Neuronal stem cell (in vitro differentiated cells): ENCODE data around the gene FLYWCH1.

Source experiments
- DNase-seq: peaks from one replicate; pipeline ENCODE4 v3.0.0-alpha.2; 2013; ENCODE audit warnings: low spot score
- H2AFZ ChIP-seq: one replicate; pipeline ENCODE4 v1.6.1; 2013; ENCODE audit warnings: mild to moderate bottlenecking, low read length, inconsistent platforms
- H2AK5ac ChIP-seq: 2 replicates; pipeline ENCODE4 v1.6.1; 2013; ENCODE audit warnings: low read depth, mild to moderate bottlenecking, inconsistent platforms, low read length, moderate library complexity, mixed read lengths
- H2BK120ac ChIP-seq: 2 replicates; pipeline ENCODE4 v1.6.1; 2013; ENCODE audit warnings: low read depth, mild to moderate bottlenecking, inconsistent platforms, low read length, moderate library complexity, mixed read lengths
- H2BK12ac ChIP-seq: one replicate; pipeline ENCODE4 v1.6.1; 2013; ENCODE audit warnings: low read length, inconsistent platforms
- H2BK15ac ChIP-seq: 2 replicates; pipeline ENCODE4 v1.6.1; 2013; ENCODE audit warnings: mild to moderate bottlenecking, low read length, inconsistent platforms, mixed read lengths
- H2BK5ac ChIP-seq: one replicate; pipeline ENCODE4 v1.6.1; 2013; ENCODE audit warnings: inconsistent platforms, mild to moderate bottlenecking, low read length, moderate library complexity
- H3K14ac ChIP-seq: one replicate; pipeline ENCODE4 v1.6.1; 2013; ENCODE audit warnings: low read length, inconsistent platforms
- H3K18ac ChIP-seq: 2 replicates; pipeline ENCODE4 v1.6.1; 2013; ENCODE audit warnings: low read length, inconsistent platforms
- H3K23ac ChIP-seq: 2 replicates; pipeline ENCODE4 v1.6.1; 2013; ENCODE audit warnings: low read depth, mild to moderate bottlenecking, mixed read lengths, low read length, inconsistent platforms; ENCODE audit not compliant: poor library complexity
- H3K27ac ChIP-seq: replicated peaks from 3 replicates; pipeline ENCODE4 v1.5.1; 2013; ENCODE audit warnings: low read length, inconsistent platforms
- H3K27me3 ChIP-seq, 3 experiments: 2 replicates each; pipeline ENCODE4 v1.6.1; 2013; ENCODE audit warnings: low read length in 3 of 3, mild to moderate bottlenecking in 2 of 3, inconsistent platforms in 1 of 3, low read depth in 1 of 3, mixed read lengths in 1 of 3, moderate library complexity in 1 of 3; ENCODE audit not compliant: control insufficient read depth in 3 of 3, insufficient read depth in 3 of 3
- H3K36me3 ChIP-seq, 2 donors: replicated peaks in 1 of 2; 2 replicates each; pipeline ENCODE4 v1.6.1; 2013; ENCODE audit warnings: low read length in 2 of 2; ENCODE audit not compliant: control insufficient read depth in 2 of 2, insufficient read depth in 2 of 2
- H3K4ac ChIP-seq: 2 replicates; pipeline ENCODE4 v1.6.1; 2013; ENCODE audit warnings: inconsistent platforms, mild to moderate bottlenecking, low read length, moderate library complexity
- H3K4me1 ChIP-seq, 2 donors: 1 replicate in 1 of 2; 2 replicates in 1 of 2; pipeline ENCODE4 v1.6.1; 2013; ENCODE audit warnings: low read length in 2 of 2, low read depth in 1 of 2; ENCODE audit not compliant: control insufficient read depth in 2 of 2, insufficient read depth in 1 of 2
- H3K4me2 ChIP-seq: one replicate; pipeline ENCODE4 v1.6.1; 2013; ENCODE audit warnings: mild to moderate bottlenecking, low read length, inconsistent platforms; ENCODE audit not compliant: insufficient read depth, poor library complexity, severe bottlenecking
- H3K4me3 ChIP-seq, 2 donors: 2 replicates each; pipeline ENCODE4 v1.5.1; 2013; ENCODE audit warnings: low read length in 2 of 2, mild to moderate bottlenecking in 2 of 2, inconsistent platforms in 1 of 2, moderate library complexity in 1 of 2
- H3K79me1 ChIP-seq: one replicate; pipeline ENCODE4 v1.6.1; 2013; ENCODE audit warnings: low read depth, mild to moderate bottlenecking, inconsistent platforms, low read length, moderate library complexity
- H3K9ac ChIP-seq: one replicate; pipeline ENCODE4 v1.6.1; 2013; ENCODE audit warnings: mild to moderate bottlenecking, low read depth, low read length, inconsistent platforms; ENCODE audit not compliant: poor library complexity
- H3K9me3 ChIP-seq, 2 donors: replicated peaks in 1 of 2; 2 replicates each; pipeline versions ENCODE3 to v1.6.1; 2013; ENCODE audit warnings: low read length in 2 of 2, mild to moderate bottlenecking in 2 of 2, inconsistent platforms in 1 of 2, low read depth in 1 of 2, mixed read lengths in 1 of 2, moderate library complexity in 1 of 2; ENCODE audit not compliant: control insufficient read depth in 2 of 2, insufficient read depth in 1 of 2
- H4K8ac ChIP-seq: one replicate; pipeline ENCODE4 v1.6.1; 2013; ENCODE audit warnings: low read depth, mild to moderate bottlenecking, inconsistent platforms, low read length, moderate library complexity
- H4K91ac ChIP-seq: one replicate; pipeline ENCODE4 v1.6.1; 2013; ENCODE audit warnings: low read length, low read depth, mild to moderate bottlenecking, inconsistent platforms; ENCODE audit not compliant: poor library complexity
- WGBS, 2 donors: extraction: QIAGEN DNeasy Blood & Tissue Kit; methylation state at CpG; one replicate each; pipeline ENCODE4 v1.1.7; 2013; ENCODE audit warnings: missing lambda C conversion rate in 2 of 2, mixed read lengths in 1 of 2; ENCODE audit not compliant: insufficient read length in 2 of 2, insufficient replicate concordance in 1 of 2; ENCODE audit errors: extremely low coverage in 2 of 2; 5-methylcytosine and 5-hydroxymethylcytosine counted together

Gene FLYWCH1

GRCh38 chr16:2974319-2975056 is 62.8 kb downstream of the FLYWCH1 start:
- Histone ChIP-seq H3K18ac (no peak overlapping the region), H3K36me3 (peaks cover 32 to 80% of the 10 kb centered on the region in 2 donors), H3K27ac (no peak overlapping the region), H3K4me2 (no peak overlapping the region), H3K9ac (no peak overlapping the region), H2BK12ac (no peak overlapping the region), H4K91ac (no peak overlapping the region), H2AK5ac (no peak overlapping the region), H3K4me1 (peaks cover 9% of the 10 kb centered on the region in 2 donors), H3K23ac (peak overlapping the region; percentile 73), H3K4me3 (no peak overlapping the region), H2BK5ac (no peak overlapping the region), H2BK120ac (no peak overlapping the region), H3K9me3 (no peaks in the 10 kb centered on the region), H3K79me1 (peaks cover 16% of the 10 kb centered on the region), H2BK15ac (no peak overlapping the region), H3K14ac (no peak overlapping the region), H3K4ac (no peak overlapping the region), H4K8ac (peak overlapping the region; percentile 65), H3K27me3 (no peaks in the 10 kb centered on the region), H2AFZ (no peak overlapping the region)
- no CpG with 5 or more reads among the region's 15 CpGs for WGBS, 2 donors
- no peak for DNase-seq

DNA sequence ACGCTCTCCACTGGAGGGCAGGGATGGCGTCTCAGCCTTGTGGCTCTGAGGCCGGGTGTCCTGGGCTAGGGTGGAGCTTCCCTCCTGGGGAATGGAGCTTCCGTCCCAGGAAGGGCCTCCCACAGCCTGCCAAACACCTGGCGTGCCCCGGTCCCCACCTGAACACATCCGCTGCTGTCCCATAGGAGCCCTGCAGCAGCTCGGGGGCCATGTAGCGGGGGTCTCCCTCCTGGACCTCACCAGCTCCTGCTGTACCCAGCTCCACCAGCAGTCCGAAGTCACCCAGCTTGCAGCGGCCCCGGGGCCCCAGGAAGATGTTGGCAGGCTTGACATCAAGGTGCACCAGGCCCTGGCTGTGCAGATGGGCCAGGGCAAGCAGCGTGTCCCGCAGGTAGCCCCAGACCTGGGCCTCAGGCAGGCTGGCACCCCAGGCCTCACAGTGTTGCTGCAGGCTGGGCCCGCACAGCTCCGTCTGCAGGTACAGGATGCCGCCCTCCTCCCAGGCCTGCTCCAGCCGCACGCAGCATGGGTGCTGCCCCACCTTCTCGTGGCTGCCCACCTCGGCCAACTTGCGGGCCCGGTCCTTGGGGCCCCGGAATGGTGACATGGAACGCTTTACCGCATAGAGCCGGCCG is 63.5 kb downstream of the FLYWCH1 start:
- H2BK120ac ChIP-seq, result no peak overlapping the region
- H3K4me3 ChIP-seq, result no peak overlapping the region
- no CpG with 5 or more reads among the region's 28 CpGs for WGBS, 2 donors
- H2BK5ac ChIP-seq, result no peak overlapping the region
- no peak for DNase-seq
- H3K27ac ChIP-seq, result no peak overlapping the region
- no peaks in the 10 kb centered on the region for H3K27me3 ChIP-seq
- no peak overlapping the region for H3K4me2 ChIP-seq
- H2AFZ ChIP-seq, result no peak overlapping the region
- no peak overlapping the region for H4K91ac ChIP-seq
- no peak overlapping the region for H3K18ac ChIP-seq
- H3K4me1 ChIP-seq, result peaks cover 12 to 13% of the 10 kb centered on the region in 2 donors
- H4K8ac ChIP-seq, result no peak overlapping the region
- peaks cover 16% of the 10 kb centered on the region for H3K79me1 ChIP-seq
- H3K9me3 ChIP-seq, result no peaks in the 10 kb centered on the region
- peak overlapping the region; percentile 60 for H3K9ac ChIP-seq
- no peak overlapping the region for H3K14ac ChIP-seq
- no peak overlapping the region for H2AK5ac ChIP-seq
- H2BK12ac ChIP-seq, result no peak overlapping the region
- peak overlapping the region; percentile 43 for H3K23ac ChIP-seq
- H3K4ac ChIP-seq, result no peak overlapping the region
- H3K36me3 ChIP-seq, result peaks cover 32 to 80% of the 10 kb centered on the region in 2 donors
- no peak overlapping the region for H2BK15ac ChIP-seq

DNA sequence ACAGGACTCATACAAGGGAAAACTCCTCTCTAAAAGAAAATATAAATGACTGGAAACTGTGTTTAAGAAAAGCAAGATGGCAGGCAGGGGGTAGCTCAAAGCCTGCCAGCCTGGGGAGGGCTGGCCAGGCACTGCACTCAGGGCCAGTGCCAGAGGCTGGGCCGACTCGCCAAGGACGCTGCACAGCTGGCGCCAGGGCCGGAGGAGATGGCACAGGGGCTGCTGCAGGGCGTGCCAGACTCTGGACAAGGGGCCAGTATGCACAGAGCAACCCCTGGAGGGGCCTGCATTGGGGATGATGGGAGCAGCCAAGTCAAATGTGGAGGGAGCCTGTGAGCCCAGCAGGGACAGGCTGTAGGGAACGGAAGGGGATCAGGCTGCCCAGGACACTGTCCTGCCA is 64.5 kb downstream of the FLYWCH1 start:
- no peak overlapping the region for H2BK120ac ChIP-seq
- no peak overlapping the region for H3K27ac ChIP-seq
- peaks cover 10% of the 10 kb centered on the region for H3K79me1 ChIP-seq
- H3K4me1 ChIP-seq, result peaks cover 7 to 10% of the 10 kb centered on the region in 2 donors
- no peak overlapping the region for H3K4ac ChIP-seq
- WGBS, 2 donors, result no CpG with 5 or more reads among the region's 7 CpGs
- no peaks in the 10 kb centered on the region for H3K27me3 ChIP-seq
- peaks cover 31 to 76% of the 10 kb centered on the region in 2 donors for H3K36me3 ChIP-seq
- H2BK12ac ChIP-seq, result no peak overlapping the region
- H3K18ac ChIP-seq, result no peak overlapping the region
- H2AK5ac ChIP-seq, result no peak overlapping the region
- no peak overlapping the region for H3K4me2 ChIP-seq
- no peaks in the 10 kb centered on the region for H3K9me3 ChIP-seq
- no peak overlapping the region for H2BK15ac ChIP-seq
- no peak overlapping the region for H3K14ac ChIP-seq
- H3K4me3 ChIP-seq, result no peak overlapping the region
- H4K91ac ChIP-seq, result no peak overlapping the region
- no peak overlapping the region for H3K9ac ChIP-seq
- no peak overlapping the region for H4K8ac ChIP-seq
- no peak overlapping the region for H3K23ac ChIP-seq
- no peak overlapping the region for H2AFZ ChIP-seq
- H2BK5ac ChIP-seq, result no peak overlapping the region
- no peak for DNase-seq

GRCh38 chr16:2976673-2977072 is 64.9 kb downstream of the FLYWCH1 start:
- no peak overlapping the region for H2BK12ac ChIP-seq
- H2AK5ac ChIP-seq, result no peak overlapping the region
- H2BK15ac ChIP-seq, result no peak overlapping the region
- no peak overlapping the region for H2BK120ac ChIP-seq
- H3K18ac ChIP-seq, result no peak overlapping the region
- H3K4ac ChIP-seq, result no peak overlapping the region
- no peak overlapping the region for H3K4me2 ChIP-seq
- H3K9me3 ChIP-seq, result no peaks in the 10 kb centered on the region
- no peak overlapping the region for H4K91ac ChIP-seq
- H3K27ac ChIP-seq, result no peak overlapping the region
- H3K36me3 ChIP-seq, result peaks cover 29 to 71% of the 10 kb centered on the region in 2 donors
- no peak for DNase-seq
- H3K79me1 ChIP-seq, result peaks cover 9% of the 10 kb centered on the region
- H3K27me3 ChIP-seq, result no peaks in the 10 kb centered on the region
- no peak overlapping the region for H3K9ac ChIP-seq
- H2AFZ ChIP-seq, result no peak overlapping the region
- no peak overlapping the region for H4K8ac ChIP-seq
- no peak overlapping the region for H3K14ac ChIP-seq
- H3K23ac ChIP-seq, result no peak overlapping the region
- H3K4me1 ChIP-seq, result peaks cover 10 to 15% of the 10 kb centered on the region in 2 donors
- WGBS, 2 donors, result no CpG with 5 or more reads among the region's 15 CpGs
- H3K4me3 ChIP-seq, result no peak overlapping the region
- H2BK5ac ChIP-seq, result no peak overlapping the region
